ENCODE measurements around the gene DCAF8L1. TPM values are rescaled to one million over a fixed set of nuclear protein-coding genes. Genes with fewer than 3 reads are reported as not detected.

DCAF8L1 gene
- total RNA-seq, 1 donor, result not detected

DNA sequence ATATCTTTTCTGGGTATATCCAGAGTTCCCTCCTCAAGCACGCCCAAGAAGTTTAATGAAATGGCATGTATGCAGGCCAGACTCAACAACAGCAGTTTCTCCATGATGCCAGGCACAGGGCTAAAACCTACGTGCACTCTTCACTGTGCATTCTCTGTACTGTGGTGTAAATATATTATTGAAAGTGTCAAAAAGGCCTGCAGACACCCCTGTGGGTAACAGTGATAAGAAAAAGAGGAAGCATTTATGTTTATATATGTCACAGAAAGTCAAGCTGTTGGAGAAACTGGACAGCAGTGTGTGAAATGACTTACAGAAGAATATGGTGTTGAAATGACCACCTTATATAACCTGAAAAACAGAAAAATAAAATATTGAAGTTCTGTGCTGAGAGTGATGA is 29.6 kb upstream of the DCAF8L1 start:
- H3K9me3 ChIP-seq (ENCODE audit: low read depth, low read length), result peaks cover 4% of the 10 kb centered on the region
- H3K36me3 ChIP-seq (ENCODE audit: insufficient read depth, low read length), result no peaks in the 10 kb centered on the region
- H3K79me2 ChIP-seq (ENCODE audit: insufficient read depth, low read length), result no peaks in the 10 kb centered on the region
- H3K4me1 ChIP-seq (ENCODE audit: insufficient read depth, low read length), result no peaks in the 10 kb centered on the region
- H3K4me3 ChIP-seq (ENCODE audit: insufficient read depth, low read length), result no peak overlapping the region
- H2AFZ ChIP-seq (ENCODE audit: low read length), result no peak overlapping the region
- H3K27me3 ChIP-seq (ENCODE audit: insufficient read depth, low read length), result no peaks in the 10 kb centered on the region
- no peak overlapping the region for H3K27ac ChIP-seq (ENCODE audit: low read depth, low read length)
- DNase-seq (ENCODE audit: insufficient read length, low spot score, missing footprints), result no peak
- H4K20me1 ChIP-seq (ENCODE audit: insufficient read depth, low read length), result no peaks in the 10 kb centered on the region
- TF ChIP-seq, protein P1, sequence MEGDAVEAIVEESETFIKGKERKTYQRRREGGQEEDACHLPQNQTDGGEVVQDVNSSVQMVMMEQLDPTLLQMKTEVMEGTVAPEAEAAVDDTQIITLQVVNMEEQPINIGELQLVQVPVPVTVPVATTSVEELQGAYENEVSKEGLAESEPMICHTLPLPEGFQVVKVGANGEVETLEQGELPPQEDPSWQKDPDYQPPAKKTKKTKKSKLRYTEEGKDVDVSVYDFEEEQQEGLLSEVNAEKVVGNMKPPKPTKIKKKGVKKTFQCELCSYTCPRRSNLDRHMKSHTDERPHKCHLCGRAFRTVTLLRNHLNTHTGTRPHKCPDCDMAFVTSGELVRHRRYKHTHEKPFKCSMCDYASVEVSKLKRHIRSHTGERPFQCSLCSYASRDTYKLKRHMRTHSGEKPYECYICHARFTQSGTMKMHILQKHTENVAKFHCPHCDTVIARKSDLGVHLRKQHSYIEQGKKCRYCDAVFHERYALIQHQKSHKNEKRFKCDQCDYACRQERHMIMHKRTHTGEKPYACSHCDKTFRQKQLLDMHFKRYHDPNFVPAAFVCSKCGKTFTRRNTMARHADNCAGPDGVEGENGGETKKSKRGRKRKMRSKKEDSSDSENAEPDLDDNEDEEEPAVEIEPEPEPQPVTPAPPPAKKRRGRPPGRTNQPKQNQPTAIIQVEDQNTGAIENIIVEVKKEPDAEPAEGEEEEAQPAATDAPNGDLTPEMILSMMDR (IDR thresholded peaks at IDR 0.05; ENCODE audit: extremely low read depth, low read depth, low read length), result no peak
- H3K4me2 ChIP-seq (ENCODE audit: insufficient read depth, low read length), result no peak overlapping the region

DNA sequence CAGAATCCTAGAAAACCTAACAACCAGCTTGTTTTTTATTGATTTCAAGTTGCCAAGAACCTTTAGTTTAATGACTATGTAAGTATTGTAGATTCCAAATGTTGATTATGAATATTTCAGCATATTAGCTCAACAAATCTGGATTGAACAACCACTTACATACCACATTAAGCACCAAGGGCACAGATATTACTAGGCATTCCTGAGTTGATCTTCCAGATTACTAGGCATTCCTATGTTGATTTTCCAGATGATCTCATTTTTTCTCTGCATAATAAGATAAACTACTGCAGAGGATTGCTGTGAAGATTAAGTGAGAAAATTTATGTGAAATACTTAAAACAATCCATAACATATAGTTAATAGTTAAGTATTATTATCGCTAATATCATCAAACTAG is 17.4 kb upstream of the DCAF8L1 start:
- H3K79me2 ChIP-seq (ENCODE audit: insufficient read depth, low read length), result no peaks in the 10 kb centered on the region
- no peak overlapping the region for H3K4me2 ChIP-seq (ENCODE audit: insufficient read depth, low read length)
- H4K20me1 ChIP-seq (ENCODE audit: insufficient read depth, low read length), result no peaks in the 10 kb centered on the region
- H3K27me3 ChIP-seq (ENCODE audit: insufficient read depth, low read length), result no peaks in the 10 kb centered on the region
- no peak overlapping the region for H2AFZ ChIP-seq (ENCODE audit: low read length)
- no peaks in the 10 kb centered on the region for H3K9me3 ChIP-seq (ENCODE audit: low read depth, low read length)
- no peak for DNase-seq (ENCODE audit: insufficient read length, low spot score, missing footprints)
- H3K36me3 ChIP-seq (ENCODE audit: insufficient read depth, low read length), result no peaks in the 10 kb centered on the region
- no peak overlapping the region for H3K4me3 ChIP-seq (ENCODE audit: insufficient read depth, low read length)
- no peak overlapping the region for H3K27ac ChIP-seq (ENCODE audit: low read depth, low read length)
- H3K4me1 ChIP-seq (ENCODE audit: insufficient read depth, low read length), result no peaks in the 10 kb centered on the region
- TF ChIP-seq, protein P1 (IDR thresholded peaks at IDR 0.05; ENCODE audit: extremely low read depth, low read depth, low read length), result no peak

DNA sequence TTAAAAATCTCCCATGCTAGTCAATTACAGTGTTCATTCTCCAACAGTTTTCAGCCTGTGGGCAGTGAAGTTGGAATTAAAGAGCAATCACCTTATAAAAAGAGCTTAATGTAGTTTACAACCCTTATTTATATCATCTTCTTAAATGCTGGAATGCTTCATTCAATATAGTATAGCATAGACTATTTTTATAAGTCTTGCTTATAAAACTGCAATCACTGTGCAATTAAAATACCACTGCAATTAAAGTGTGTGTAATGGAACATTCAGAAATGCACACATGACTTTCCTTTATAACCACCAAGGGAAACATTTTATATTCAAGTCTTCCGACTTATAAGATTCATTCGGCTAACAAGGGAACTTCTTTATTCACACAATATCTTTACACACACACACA is 16.4 kb upstream of the DCAF8L1 start:
- Histone ChIP-seq H3K9me3 (ENCODE audit: low read depth, low read length) (no peaks in the 10 kb centered on the region), H3K36me3 (ENCODE audit: insufficient read depth, low read length) (no peaks in the 10 kb centered on the region), H3K27me3 (ENCODE audit: insufficient read depth, low read length) (no peaks in the 10 kb centered on the region), H3K27ac (ENCODE audit: low read depth, low read length) (no peak overlapping the region), H4K20me1 (ENCODE audit: insufficient read depth, low read length) (no peaks in the 10 kb centered on the region), H3K4me1 (ENCODE audit: insufficient read depth, low read length) (no peaks in the 10 kb centered on the region), H3K79me2 (ENCODE audit: insufficient read depth, low read length) (no peaks in the 10 kb centered on the region), H2AFZ (ENCODE audit: low read length) (no peak overlapping the region), H3K4me3 (ENCODE audit: insufficient read depth, low read length) (no peak overlapping the region), H3K4me2 (ENCODE audit: insufficient read depth, low read length) (no peak overlapping the region)
- TF ChIP-seq, protein P1 (IDR thresholded peaks at IDR 0.05; ENCODE audit: extremely low read depth, low read depth, low read length), result no peak
- DNase-seq (ENCODE audit: insufficient read length, low spot score, missing footprints), result no peak

DNA sequence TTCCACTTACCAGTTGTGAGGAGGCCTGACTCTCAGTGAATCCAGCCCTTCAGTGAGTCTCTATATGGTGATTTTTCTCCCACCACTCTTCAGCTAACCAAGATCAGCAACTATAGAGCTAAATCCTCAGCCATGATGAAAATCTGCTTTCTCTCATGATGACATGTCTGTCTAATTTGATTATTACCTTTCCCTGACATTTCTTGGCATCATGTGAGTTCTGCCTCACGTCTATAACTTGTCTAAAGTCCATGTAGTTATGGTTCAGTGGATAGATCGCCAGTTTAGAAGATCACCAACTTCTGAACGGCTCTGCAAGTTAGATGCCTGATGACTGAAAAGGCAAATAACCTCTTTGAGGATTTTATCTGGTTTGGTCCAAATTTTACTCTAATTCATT is 14.9 kb upstream of the DCAF8L1 start:
- H3K4me2 ChIP-seq (ENCODE audit: insufficient read depth, low read length), result no peak overlapping the region
- H3K27me3 ChIP-seq (ENCODE audit: insufficient read depth, low read length), result no peaks in the 10 kb centered on the region
- TF ChIP-seq, protein P1 (IDR thresholded peaks at IDR 0.05; ENCODE audit: extremely low read depth, low read depth, low read length), result no peak
- no peak for DNase-seq (ENCODE audit: insufficient read length, low spot score, missing footprints)
- no peak overlapping the region for H3K27ac ChIP-seq (ENCODE audit: low read depth, low read length)
- no peak overlapping the region for H3K4me3 ChIP-seq (ENCODE audit: insufficient read depth, low read length)
- H3K79me2 ChIP-seq (ENCODE audit: insufficient read depth, low read length), result no peaks in the 10 kb centered on the region
- no peaks in the 10 kb centered on the region for H3K4me1 ChIP-seq (ENCODE audit: insufficient read depth, low read length)
- no peaks in the 10 kb centered on the region for H3K9me3 ChIP-seq (ENCODE audit: low read depth, low read length)
- H4K20me1 ChIP-seq (ENCODE audit: insufficient read depth, low read length), result no peaks in the 10 kb centered on the region
- no peak overlapping the region for H2AFZ ChIP-seq (ENCODE audit: low read length)
- H3K36me3 ChIP-seq (ENCODE audit: insufficient read depth, low read length), result no peaks in the 10 kb centered on the region
